ENCODE results near the gene ATP5ME.
"Not testable (repeated sequence)": the region's sequence is repeated elsewhere in the genome, so short reads cannot be mapped to it uniquely, and the experiment has no call there.

ATP5ME gene, protein sequence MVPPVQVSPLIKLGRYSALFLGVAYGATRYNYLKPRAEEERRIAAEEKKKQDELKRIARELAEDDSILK

GRCh38 chr4:674172-675035 lies at the start of gene ATP5ME, which contains the start of gene MYL5:
TSS of gene ATP5ME (minus strand) at chr4:674276. CDS start at chr4:674247, 29 bp downstream.
TSS of gene MYL5 (plus strand) at chr4:674542. CDS start at chr4:678027, 3,485 bp downstream.
- peak; percentile 79 for DNase-seq

DNA sequence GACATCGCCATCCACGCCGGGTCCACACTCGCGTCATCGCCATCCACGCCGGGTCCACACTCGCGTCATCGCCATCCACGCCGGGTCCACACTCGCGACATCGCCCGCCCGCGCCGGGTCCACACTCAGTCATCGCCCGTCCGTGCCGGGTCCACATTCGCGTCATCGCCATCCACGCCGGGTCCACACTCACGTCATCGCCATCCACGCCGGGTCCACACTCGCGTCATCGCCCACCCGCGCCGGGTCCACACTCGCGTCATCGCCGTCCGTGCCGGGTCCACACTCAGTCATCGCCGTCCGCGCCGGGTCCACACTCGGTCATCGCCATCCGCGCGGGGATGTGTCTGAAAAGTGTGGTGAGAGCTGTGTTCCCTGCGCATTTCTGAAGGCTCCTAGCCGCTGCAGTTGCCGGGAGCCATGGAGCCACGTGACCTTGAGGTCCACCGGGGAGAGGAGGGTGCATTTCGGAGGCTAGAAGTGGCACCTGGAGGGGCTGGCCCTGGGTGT lies 48.8 kb upstream of the ATP5ME start:
- DNase-seq: no peak

- DNase-seq: no peak
These were observed 48.2 kb upstream of the ATP5ME start for GRCh38 chr4:722169-722725.

DNA sequence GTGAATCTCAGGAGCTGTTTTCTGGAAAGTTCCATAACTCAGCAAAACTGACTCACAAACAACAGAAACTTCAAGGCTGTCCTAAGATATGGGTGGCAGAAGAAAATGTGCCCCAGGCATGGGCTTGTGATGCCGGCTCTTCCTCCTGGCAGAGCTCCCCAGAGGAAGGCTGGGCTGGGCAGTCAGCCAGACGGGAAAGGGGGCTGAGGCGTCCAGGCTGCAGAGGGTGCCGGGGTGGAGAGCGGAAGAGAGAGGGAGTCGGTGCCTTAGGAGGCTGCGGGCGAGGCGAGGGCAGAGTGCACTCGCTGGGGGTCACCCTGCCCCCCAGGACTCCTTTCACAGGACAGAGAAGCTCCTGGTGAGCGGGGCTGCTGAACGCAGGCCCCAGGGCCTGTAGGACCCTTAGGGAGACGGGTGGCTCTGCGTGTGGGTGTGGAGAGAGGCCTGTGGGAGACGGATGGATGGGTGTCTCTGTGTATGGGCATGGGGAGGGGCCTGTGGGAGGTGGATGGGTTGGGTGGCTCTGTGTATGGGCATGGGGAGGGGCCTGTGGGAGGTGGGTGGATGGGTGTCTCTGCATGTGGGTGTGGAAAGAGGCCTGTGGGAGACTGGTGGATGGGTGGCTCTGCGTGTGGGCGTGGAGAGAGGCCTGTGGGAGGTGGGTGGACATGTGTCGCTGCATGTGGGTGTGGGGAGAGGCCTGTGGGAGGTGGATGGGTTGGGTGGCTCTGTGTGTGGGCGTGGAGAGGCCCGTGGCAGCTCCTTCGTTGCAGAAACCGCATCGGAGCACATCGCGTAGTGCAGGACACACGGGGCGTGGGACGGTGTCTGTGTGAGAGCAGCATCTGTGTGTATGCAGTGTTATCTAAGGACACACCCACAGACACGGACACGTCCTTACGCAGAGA lies 47.4 kb upstream of the ATP5ME start:
- DNase-seq: no peak

GRCh38 chr4:720111-720860 lies 46.2 kb upstream of the ATP5ME start:
- no peak for DNase-seq

DNA sequence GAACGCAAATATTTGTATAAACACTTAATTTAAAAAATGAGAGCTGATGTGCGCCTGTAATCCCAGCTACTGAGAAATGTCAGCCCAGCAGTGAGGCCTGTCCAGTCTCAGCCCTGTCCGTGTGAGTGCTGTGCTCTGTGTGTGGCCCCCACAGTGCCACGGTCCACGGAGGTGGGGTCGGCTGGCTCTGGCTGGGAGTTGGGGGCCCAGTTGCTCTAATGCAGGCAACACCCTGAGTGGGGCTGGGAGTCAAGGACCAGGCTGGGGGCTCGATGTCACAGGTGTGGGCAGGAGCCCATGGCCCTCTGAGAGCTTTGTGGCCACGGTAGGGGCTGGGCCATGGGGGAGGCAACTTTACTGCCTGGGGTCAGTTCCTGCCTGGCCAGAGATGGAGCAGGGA lies 44.4 kb upstream of the ATP5ME start:
- no peak for DNase-seq

DNA sequence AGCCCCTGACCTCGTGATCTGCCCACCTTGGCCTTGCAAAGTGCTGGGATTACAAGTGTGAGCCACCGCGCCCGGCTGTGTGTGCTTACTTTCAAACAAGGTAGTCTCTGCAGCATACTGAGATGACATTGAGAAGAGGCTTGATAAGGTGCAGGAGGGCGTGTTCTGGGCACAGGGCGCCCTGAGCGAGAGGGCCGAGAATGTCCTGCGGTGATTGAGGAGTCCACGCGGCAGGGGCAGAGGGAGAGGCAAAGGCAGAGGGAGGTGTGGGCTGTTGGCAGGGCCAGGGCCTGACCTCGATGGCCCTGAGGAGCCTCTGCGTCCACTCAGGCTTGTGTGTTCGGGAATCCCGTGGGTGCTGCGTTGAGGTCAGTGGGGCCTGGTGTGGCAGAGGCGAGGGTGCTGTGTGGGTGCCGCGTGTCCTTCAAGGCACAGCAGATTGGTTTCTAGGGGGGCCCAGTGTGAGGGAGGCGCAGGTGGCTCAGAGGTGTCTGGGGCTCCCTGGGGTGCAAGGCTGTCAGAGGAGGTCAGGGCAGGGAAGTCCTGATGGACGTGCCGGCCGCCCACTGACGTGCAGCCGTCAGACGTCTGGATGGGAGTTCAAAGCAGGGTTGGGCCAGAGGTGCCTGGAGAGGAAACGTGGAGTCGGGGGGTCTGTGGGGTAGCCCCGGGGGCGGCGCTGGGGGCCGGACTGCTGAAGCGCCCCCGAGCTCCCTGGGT lies 43.7 kb upstream of the ATP5ME start:
- DNase-seq: no peak

- no peak for DNase-seq
These were observed 40.0 kb upstream of the ATP5ME start for GRCh38 chr4:714087-714486.

DNA sequence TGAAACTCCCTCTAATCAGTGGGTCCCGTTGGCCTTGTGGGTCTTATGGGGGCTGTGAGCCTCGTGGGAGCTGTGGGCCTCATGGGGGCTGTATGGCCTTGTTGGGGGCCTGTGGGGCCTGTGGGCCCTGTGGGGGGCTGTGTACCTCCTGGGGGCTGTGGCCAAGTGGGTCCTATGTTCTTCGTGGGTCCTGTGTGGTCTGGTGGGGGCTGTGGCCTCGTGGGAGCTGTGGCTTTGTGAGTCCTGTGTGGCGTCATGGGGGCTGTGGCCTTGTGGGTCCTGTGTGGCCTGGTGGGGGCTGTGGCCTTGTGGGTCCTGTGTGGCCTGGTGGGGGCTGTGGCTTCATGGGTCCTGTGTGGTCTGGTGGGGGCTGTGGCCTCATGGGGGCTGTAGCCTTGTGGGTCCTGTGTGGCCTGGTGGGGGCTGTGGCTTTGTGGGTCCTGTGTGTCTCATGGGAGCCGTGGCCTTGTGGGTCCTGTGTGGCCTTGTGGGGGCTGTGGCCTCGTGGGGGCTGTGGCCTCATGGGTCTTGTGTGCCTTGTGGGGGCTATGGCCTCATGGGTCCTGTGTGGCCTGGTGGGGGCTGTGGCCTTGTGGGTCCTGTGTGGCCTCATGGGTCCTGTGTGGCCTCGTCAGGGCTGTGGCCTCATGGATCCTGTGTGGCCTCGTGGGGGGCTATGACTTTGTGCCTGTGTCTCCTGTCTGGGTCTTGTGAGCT lies 39.0 kb upstream of the ATP5ME start:
- no peak for DNase-seq

DNA sequence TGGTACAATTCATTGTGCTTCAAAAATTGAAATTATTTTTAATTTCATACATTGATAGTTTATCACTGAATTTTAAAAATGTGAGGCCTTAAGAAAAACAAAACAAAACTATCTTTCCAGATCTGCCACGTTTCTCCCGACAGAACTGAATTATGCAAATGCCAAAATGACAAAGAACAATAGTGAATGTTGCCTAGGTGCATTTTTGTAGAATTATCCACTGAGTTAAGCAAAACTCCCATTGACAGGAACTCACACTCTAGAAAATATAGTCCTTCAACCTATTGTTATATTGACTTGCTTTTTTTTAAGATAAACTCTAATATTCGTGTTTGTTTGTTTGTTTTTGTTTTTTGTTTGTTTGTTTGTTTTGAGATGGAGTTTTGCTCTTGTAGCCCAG lies 38.0 kb upstream of the ATP5ME start:
- no peak for DNase-seq

DNA sequence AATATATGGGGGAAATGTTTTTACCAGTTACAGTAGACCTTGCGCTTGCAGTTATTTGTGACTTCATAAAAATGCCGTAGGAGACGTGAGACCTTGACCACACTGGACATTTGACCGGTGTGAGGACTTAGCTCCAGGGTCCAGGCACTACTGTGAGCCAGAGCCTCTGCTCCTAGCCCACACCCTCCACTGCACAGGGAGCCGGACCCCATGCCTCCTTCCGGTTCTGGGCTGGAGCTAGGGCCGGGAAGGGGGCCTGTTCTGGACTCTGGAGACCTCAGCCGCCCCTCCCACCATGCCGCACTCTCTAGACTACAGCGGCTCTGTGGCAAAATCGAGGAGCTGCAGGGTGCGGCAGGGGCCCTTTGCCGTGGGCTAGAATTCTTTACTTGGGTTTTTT lies 36.8 kb upstream of the ATP5ME start:
- DNase-seq: no peak

GRCh38 chr4:710116-710515 lies 36.0 kb upstream of the ATP5ME start:
- DNase-seq: no peak

DNA sequence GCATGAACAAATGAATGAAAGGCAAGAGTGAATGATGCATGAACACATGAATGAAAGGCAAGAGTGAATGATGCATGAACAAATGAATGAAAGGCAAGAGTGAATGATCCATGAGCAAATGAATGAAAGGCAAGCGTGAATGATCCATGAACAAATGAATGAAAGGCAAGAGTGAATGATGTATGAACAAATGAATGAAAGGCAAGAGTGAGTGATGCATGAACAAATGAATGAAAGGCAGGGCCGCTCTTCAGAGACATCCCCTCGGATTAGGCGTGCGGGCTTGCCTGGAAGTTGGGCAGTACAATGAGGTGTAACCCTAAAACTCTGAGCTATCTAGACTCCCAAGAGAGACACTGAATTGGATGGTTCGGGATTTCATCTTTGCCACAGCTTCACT lies 35.3 kb upstream of the ATP5ME start:
- DNase-seq: no peak

- no peak for DNase-seq
These were observed 34.5 kb upstream of the ATP5ME start for GRCh38 chr4:708631-708933.

GRCh38 chr4:707929-708630 lies 34.0 kb upstream of the ATP5ME start:
- DNase-seq: no peak

DNA sequence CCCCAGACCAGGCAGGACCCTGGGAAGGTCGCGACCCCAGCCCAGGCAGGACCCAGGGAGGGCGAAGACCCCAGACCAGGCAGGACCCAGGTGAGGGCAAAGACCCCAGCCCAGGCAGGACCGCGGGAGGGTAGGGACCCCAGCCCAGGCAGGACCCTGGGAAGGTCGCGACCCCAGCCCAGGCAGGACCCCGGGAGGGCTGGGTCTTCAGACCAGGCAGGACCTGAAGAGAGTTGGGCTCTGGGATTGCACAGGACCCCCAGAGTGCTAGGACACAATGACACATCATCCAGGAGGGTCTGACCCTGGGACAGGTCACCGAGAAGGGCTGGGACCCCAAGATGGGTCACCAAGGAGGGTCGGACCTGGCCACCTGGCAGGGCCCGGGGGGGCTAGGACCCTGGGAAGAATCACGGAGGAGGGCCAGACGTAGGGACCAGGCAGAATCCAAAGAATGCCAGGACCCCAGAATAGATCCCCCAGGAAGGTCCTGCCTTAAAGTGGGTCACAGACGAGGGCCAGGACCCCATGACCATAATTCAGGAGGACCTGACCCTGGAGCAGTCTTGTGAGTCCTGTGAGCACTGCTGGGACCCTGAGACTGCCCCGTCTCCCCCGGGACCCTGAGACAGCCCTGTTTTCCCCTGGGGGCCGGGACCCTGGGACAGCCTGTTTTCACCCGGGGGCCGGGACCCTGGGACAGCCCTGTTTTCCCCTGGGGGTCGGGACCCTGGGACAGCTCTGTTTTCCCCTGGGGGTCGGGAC lies 32.9 kb upstream of the ATP5ME start:
- no peak for DNase-seq

GRCh38 chr4:706083-706633 lies 32.1 kb upstream of the ATP5ME start:
- not testable (repeated sequence) for DNase-seq

DNA sequence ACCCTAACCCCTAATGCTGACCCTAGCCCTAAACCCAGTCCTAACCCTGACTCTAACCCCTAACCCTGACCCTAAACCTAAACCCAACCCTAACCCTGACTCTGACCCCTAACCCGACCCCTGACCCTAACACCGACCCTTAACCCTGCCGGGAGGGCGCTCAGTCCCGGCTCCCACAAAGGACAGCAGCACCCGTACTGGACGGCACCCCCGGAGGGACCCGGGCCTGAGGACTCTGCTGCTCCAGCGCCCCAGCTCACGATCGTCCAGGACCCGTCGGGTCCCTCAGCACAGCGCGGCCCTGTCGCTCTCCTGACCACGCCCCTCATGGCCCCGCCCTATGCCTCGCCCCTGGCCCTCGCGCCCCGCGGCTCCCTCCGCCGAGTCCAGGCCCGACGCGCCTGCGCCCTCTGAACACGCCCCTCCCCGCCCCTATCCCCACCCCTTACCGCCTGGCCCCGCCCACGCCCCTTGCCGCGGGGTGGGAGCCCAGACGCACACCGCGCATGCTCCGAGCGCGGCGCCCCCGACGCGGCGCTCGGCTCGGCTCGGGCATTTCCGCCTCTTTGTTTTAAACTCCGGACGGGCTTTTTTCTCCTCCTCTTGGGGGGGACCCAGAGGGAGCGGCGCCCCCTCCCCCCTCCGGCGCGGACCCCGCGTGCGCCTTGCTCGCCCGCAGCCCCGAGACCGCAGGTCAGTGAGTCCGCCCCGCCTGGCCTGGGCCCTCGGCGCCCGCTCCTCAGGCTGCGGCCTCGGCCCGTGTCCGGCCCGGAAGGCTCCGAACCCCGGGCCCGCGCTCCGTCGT lies 31.4 kb upstream of the ATP5ME start, which contains the start of gene PCGF3:
TSS of gene PCGF3 (plus strand) at position 555 of the 805 bp plus-strand sequence. CDS start 27,849 bp downstream, outside the sequence.
- DNase-seq: peak; percentile 83
